ENCODE measurements around the gene FAM171A1.

Gene FAM171A1

DNA sequence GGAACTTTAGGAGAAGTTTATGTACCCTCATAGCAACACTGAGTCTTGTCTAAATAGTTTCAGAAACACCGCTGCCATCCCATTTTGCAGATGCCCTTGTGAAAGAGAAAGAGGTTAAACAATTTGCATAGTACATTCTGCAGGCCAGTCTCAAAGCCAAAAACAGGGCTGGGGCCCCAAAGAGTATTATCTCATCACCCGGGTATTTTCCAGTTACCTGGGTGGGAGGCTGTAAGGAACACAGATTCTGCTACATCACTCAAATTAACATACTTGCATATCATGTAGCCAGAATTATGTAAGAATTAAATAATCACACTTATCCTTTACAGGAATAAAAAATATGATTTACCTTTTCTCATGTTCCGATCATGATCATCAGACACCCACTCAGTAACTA is 3.1 kb upstream of the FAM171A1 start:
- no peak for DNase-seq (ENCODE audit: low read depth in 2 of 2)

DNA sequence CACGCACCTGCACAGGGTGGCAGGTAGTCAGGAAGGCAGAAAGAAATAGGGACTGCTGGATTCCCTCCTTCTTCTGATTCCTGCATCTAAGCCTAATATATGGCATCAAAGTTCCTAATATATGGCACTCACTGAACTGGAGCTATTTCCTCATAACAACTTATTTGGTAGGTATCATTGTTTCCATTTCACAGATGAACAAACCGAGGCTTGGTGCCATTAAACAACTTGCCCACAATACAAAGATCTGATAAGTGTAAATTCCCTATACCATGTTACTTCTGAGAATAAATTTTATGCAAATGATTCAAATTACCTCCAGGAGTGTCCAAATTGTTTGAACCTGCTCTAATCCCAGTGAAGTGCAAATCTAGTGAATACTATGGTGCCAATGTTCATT is 2.1 kb upstream of the FAM171A1 start:
- no peak for DNase-seq (ENCODE audit: low read depth in 2 of 2)

DNA sequence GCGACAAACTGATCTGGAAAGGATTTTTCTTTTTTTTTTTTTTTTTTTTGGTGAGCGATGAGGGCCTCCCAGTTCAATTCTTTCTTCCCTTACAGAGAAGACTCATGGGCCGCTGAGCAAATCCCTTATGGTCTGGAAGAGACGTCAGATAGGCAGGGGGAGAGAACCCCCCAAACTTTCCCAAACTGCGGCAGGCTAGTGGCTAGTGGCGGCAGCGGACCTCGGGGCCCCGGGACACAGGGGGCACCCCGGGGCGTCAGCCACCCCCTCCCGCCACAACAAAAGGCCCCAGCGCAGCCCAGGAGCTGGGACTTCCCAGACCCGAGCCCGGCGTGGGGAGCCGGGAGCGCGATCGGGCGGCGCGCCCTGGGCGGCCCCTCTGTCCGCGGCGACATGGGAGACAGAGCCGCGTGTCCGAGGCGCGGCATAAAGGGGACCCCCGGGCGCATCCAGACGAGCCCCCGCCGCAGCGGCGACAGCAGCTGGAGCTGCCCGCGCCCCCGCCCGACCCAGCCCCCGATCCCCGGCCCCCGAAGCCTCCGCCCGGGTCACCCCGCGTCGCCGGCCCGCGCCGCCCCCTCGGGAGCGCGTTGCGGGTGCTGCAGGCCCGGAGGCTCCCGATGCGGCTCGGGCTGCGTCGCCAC is 755 bp downstream of the FAM171A1 start:
- DNase-seq (ENCODE audit: low read depth in 2 of 2) = peak; percentile 1 to 28

DNA sequence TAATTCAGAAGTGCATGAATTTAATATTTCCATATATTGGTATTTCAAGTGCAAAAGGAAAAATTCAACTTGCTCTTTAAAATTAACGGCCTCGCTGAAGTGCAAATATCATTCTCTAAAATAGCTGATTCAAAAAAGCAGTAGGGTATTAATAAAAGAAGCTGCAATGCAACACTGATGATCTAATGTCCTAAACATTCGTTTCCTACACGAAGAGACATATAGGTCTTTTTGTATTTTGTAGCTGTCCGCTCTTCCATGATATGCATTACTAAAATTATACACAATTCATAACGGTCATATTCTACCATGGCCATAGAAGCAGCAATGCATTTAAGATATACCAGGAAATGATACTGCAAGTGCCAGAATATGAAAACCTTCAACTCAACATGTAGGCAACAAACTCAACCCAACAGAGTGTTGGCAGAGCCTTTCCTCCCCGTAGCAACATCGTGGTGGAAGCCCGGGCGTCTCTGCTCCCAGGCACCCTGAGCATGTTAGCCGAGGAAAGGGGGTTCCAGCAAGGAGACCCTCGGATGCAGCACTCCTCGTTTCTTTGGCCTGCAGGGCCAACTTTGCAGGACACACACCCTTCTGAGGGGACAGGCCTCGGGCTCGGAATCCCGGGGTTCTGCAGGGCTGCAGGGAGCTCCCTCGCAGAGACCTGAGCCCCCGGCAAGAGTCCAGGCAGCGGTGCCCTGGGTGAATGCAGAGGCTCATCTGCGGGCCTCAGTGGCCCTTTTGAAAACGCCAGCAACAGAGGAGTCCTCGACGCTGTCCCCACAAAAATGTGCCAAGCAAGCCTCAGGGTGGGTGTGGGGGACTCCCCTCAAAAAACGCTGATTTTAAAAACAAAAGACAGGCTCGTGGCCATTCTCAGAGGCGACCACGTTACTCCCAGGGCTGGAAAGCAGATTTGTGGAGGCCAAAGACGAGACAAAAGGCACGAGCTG is 1.6 kb downstream of the FAM171A1 start:
- DNase-seq (ENCODE audit: low read depth in 2 of 2) = no peak

DNA sequence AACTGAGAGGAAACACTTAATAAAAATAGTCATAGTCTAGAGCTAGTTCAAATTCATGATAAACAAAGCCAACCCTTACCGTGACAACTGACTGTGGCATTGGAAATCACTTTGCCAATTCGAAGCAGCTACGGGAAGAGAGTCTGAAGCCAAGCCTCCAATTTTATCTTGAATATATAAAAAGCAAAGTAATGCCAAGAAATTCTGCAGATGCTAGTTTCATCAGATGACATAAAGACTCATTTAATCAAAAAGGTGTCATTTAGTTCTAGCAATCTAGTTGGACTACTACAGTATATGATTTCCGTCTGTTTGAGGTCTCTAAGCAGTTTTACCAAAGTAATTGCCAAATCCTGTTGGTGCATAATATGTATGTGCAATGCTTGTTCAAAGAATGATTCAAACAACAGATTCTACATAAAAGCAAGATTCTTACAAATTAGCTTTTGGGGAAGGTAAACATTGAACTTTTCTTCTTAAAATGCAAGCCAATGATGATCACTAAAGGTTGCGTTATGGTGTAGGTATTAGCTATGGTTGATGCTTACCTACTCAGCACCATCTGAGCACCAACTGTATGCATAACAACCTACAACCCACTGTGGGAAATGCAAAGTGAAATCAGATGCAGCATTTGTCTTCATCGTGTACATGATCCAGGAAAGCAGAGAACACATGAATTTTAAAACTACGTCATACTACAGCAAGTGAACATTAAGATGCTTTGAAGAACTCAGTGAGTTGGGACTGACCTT is 2.8 kb downstream of the FAM171A1 start:
- no peak for DNase-seq (ENCODE audit: low read depth in 2 of 2)

DNA sequence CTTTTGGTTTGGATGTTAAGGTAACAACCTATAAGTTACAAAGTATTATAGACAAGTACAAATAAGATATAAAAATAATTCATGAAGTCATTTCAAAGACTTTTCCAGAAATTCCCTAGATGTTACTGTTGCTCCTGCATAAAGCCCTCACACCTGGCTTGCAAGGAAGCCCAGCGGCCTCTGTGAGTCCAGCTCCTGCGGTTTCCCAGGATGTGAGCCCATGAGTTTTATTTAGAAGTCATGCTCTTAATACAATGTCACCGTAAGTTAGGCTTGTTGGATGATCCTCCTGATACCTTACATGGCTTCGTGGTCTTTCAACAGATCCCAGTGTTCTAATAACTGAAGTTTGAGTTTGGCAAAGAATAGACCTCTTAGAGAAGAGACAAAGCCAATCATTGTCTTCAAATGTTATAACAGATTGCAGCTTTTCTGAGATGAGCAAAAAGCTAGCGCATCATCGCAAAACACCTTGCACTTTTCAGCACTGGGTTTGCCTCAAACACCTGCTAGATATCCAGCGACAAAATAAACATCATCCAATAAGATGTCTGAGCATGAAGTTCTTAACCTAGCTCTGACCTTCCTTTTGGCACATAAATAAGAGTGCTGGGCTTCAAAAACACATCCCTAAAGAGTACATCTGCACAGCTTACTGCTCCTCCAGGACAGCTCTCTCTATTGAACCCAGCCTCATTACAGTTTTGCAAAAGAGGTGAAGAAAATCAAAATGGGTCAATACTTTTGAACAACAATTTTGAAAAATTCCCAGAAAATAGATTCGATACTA is 3.6 kb downstream of the FAM171A1 start:
- DNase-seq (ENCODE audit: low read depth in 2 of 2) = no peak

DNA sequence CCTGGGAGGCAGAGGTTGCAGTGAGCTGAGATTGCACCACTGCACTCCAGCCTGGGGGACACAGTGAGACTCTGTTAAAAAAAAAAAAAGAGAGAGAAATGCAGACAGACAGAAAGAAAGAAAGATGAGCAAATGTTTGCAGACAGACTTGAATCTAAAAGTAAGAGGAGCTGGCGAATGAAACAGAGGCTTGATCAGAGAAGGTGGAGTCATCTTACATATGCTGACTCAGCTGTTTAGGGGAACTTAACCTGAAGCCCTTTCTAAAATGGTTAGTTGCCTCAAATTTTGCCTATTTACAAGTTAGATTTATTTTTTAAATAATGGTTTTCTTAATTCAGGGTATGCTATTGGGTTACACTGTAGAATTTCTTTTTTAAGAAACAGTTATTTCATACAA is 5.4 kb downstream of the FAM171A1 start:
- DNase-seq (ENCODE audit: low read depth in 2 of 2) = no peak

DNA sequence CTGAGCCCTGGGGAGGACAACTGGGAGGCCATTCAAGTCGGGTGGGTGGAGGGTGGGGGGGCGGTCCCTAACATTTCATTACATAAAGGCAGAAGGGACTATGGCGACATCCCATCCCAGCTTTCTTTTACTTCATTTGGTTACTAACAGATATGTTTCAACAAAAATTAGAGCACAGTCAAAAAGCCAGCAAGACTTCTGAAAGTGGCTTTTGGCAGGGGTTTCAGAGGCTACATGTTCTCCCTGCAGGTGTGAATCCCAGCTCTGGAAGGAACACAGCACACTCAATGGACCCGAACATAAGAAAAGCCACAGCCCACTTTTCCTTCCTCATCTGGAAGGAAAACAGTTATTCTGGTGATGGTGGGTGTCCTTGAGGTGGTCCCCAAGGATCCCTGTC is 7.1 kb downstream of the FAM171A1 start:
- no peak for DNase-seq (ENCODE audit: low read depth in 2 of 2)

DNA sequence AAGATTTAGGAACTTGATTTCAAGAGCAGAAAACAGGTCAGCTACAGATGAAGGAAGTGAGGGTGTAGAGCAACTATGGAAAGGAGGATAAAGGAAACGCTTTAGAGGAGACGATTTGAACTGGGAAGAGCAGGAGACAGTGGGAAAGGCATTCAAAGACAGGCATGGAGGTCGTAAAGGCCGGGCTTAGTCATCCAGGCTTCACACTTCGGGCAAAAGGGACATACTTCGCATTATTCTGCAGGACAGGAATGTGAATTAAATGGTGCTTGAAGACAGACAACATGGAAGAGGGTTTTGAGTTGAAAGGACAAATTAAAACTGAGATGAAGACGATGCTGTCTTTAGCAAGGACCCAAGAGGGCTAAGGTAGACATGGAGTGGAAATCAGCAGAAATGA is 8.1 kb downstream of the FAM171A1 start:
- no peak for DNase-seq (ENCODE audit: low read depth in 2 of 2)

DNA sequence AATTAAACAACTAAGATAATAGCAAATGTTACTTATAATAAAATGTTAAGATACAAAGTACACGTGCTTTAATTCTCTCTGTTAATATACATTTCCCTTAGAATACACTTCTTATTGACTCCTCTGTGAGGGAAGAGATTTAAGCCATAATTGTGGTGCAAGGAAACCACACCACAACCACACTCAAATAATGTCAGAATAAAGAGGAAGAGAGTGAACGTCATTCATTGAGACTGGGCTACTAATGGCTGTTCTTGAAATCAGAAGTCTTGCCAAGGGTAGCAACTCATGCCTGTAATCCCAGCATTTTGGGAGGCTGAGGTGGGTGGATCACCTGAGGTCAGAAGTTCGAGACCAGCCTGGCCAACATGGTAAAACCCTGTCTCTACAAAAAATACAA is 10.0 kb downstream of the FAM171A1 start:
- DNase-seq (ENCODE audit: low read depth in 2 of 2) = no peak

DNA sequence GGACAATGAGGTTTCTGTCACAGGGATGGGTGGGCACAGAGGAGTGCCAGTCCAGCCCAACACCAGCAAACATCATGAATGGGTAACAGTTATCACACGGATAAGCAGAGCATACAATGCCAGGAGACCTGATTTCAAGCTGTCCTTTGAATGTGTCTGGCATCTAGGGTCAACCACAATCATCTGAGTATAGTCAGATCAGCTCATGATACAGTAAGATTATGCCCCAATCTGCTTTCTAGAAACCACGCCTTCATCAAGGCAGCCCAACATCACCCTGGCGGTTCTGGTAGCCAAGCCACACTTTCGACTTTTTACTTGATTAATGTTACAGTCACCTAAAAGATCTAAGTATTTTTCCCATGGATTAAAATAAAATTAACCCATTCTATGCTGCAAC is 10.5 kb downstream of the FAM171A1 start:
- DNase-seq (ENCODE audit: low read depth in 2 of 2) = no peak

GRCh38 chr10:15353471-15354017 is 17.5 kb downstream of the FAM171A1 start:
- no peak for DNase-seq (ENCODE audit: low read depth in 2 of 2)

- DNase-seq (ENCODE audit: low read depth in 2 of 2) = no peak
Observed at GRCh38 chr10:15352836-15353235, 18.3 kb downstream of the FAM171A1 start.

- no peak for DNase-seq (ENCODE audit: low read depth in 2 of 2)
Observed at GRCh38 chr10:15352201-15352600, 18.9 kb downstream of the FAM171A1 start.

- DNase-seq (ENCODE audit: low read depth in 2 of 2) = no peak
Observed at GRCh38 chr10:15351099-15351820, 19.8 kb downstream of the FAM171A1 start.

- no peak for DNase-seq (ENCODE audit: low read depth in 2 of 2)
Observed at GRCh38 chr10:15349112-15349511, 22.0 kb downstream of the FAM171A1 start.

GRCh38 chr10:15348579-15348978 is 22.5 kb downstream of the FAM171A1 start:
- DNase-seq (ENCODE audit: low read depth in 2 of 2) = no peak

GRCh38 chr10:15347150-15347549 is 23.9 kb downstream of the FAM171A1 start:
- DNase-seq (ENCODE audit: low read depth in 2 of 2) = no peak

GRCh38 chr10:15346440-15347141 is 24.5 kb downstream of the FAM171A1 start:
- DNase-seq (ENCODE audit: low read depth in 2 of 2) = no peak

GRCh38 chr10:15345450-15345849 is 25.6 kb downstream of the FAM171A1 start:
- DNase-seq (ENCODE audit: low read depth in 2 of 2) = no peak
